DMS53 (cell line): ENCODE data around the gene MAML3.

Experiments
- DNase-seq: peaks from one replicate; lab custom pipeline; 2025; lab: John Stamatoyannopoulos, UW

The MAML3 gene

GRCh38 chr4:140099983-140100382 is 54.0 kb downstream of the MAML3 start:
- no peak for DNase-seq

GRCh38 chr4:140098455-140099160 is 55.4 kb downstream of the MAML3 start:
- DNase-seq, result peak; percentile 35

- no peak for DNase-seq
Measured at GRCh38 chr4:140097572-140097971, 56.4 kb downstream of the MAML3 start.

GRCh38 chr4:140096921-140097320 is 57.1 kb downstream of the MAML3 start:
- no peak for DNase-seq

- no peak for DNase-seq
Measured at GRCh38 chr4:140096483-140096861, 57.5 kb downstream of the MAML3 start.

GRCh38 chr4:140095694-140096482 is 58.1 kb downstream of the MAML3 start:
- DNase-seq, result peak; percentile 28

- DNase-seq, result no peak
Measured at GRCh38 chr4:140094438-140095420, 59.3 kb downstream of the MAML3 start.

GRCh38 chr4:140092094-140092851 is 61.7 kb downstream of the MAML3 start:
- peak; percentile 61 for DNase-seq

- DNase-seq, result no peak
Measured at GRCh38 chr4:140091305-140091704, 62.7 kb downstream of the MAML3 start.

GRCh38 chr4:140090215-140090731 is 63.7 kb downstream of the MAML3 start:
- DNase-seq, result no peak

GRCh38 chr4:140089216-140089615 is 64.8 kb downstream of the MAML3 start:
- DNase-seq, result no peak

- DNase-seq, result no peak
Measured at GRCh38 chr4:140088323-140088967, 65.5 kb downstream of the MAML3 start.

GRCh38 chr4:140085881-140086280 is 68.1 kb downstream of the MAML3 start:
- no peak for DNase-seq

GRCh38 chr4:140085062-140085622 is 68.8 kb downstream of the MAML3 start:
- DNase-seq, result no peak

- no peak for DNase-seq
Measured at GRCh38 chr4:140084385-140084784, 69.6 kb downstream of the MAML3 start.

GRCh38 chr4:140082391-140082755 is 71.6 kb downstream of the MAML3 start:
- no peak for DNase-seq

GRCh38 chr4:140081641-140082390 is 72.2 kb downstream of the MAML3 start:
- DNase-seq, result no peak

GRCh38 chr4:140080883-140081282 is 73.1 kb downstream of the MAML3 start:
- DNase-seq, result no peak

GRCh38 chr4:140078366-140078765 is 75.6 kb downstream of the MAML3 start:
- DNase-seq, result peak; percentile 41

- DNase-seq, result no peak
Measured at GRCh38 chr4:140076307-140076706, 77.7 kb downstream of the MAML3 start.
